Gastroesophageal sphincter (tissue), 3 donors: ENCODE data around the gene ATP6V1G2.

Experiments
- POLR2AphosphoS5 ChIP-seq: sonication (generic); formaldehyde crosslinking; IDR thresholded peaks from one replicate; pipeline ENCODE4 v1.6.1; 2017; ENCODE audit warnings: antibody characterized with exemption
- TF ChIP-seq, protein P1 (sequence below), 4 experiments: fragments of 200-600 bp in 2 of 4; fragments of 450-650 bp in 2 of 4; sonication (generic) in 1 of 4; IDR thresholded peaks; one replicate each; pipeline ENCODE4 v1.5.1; 2017 to 2019; ENCODE audit warnings: antibody characterized with exemption in 4 of 4, mild to moderate bottlenecking in 2 of 4, moderate library complexity in 2 of 4

DNA sequence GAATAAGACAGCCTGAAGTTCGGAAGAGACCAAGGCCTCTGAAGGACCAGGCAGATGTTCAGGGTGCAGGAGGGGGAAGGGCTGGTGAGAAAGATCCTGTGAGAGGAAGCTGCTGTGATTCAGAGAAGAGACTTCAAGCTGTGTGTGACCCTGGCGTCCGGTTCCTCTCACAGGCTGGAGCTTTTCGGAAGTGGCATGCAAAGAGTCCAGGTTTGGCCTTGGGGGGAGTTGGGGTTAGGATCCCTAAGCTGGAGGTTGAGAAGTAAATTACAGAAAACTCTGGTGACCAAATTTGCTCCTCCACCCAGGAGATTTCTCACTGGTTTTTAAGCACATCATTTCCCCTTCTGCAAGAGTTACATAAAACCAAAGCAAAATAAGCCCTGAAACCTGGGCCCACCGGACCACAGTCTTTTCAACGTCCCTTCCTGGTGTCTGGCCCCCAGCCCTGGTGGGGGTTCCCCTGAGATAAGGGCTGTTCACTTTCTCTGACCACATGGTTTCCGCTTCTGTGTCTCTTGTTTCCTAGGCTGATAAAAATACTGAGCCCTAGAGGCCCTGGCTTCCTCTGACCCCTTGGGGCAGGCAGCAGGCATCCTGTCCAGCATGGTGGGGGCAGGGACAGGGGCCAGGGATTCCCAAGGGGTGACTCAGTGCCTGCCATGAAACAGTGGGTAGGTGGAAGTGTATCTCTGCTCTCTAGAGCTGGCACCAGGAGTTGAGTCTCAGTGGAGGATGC is 13.7 kb upstream of the ATP6V1G2 start:
- TF ChIP-seq, protein P1, sequence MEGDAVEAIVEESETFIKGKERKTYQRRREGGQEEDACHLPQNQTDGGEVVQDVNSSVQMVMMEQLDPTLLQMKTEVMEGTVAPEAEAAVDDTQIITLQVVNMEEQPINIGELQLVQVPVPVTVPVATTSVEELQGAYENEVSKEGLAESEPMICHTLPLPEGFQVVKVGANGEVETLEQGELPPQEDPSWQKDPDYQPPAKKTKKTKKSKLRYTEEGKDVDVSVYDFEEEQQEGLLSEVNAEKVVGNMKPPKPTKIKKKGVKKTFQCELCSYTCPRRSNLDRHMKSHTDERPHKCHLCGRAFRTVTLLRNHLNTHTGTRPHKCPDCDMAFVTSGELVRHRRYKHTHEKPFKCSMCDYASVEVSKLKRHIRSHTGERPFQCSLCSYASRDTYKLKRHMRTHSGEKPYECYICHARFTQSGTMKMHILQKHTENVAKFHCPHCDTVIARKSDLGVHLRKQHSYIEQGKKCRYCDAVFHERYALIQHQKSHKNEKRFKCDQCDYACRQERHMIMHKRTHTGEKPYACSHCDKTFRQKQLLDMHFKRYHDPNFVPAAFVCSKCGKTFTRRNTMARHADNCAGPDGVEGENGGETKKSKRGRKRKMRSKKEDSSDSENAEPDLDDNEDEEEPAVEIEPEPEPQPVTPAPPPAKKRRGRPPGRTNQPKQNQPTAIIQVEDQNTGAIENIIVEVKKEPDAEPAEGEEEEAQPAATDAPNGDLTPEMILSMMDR (IDR thresholded peaks at IDR 0.05), result no peak
- TF ChIP-seq POLR2AphosphoS5, result peak; percentile 65
